ENCODE data around the gene MCL1. TPM values are rescaled to one million over a fixed set of nuclear protein-coding genes. Genes with fewer than 3 reads are reported as not detected.

The MCL1 gene
- total RNA-seq, 1 donor from 2014 or later: 233 TPM

- H3K4me1 Mint-ChIP-seq: peaks cover 42% of the 10 kb centered on the region
Measured at GRCh38 chr1:150622303-150622975, 43.0 kb upstream of the MCL1 start.

GRCh38 chr1:150621497-150622302, 42.3 kb upstream of the MCL1 start:
- Mint-ChIP-seq H3K4me3 (peak overlapping the region; percentile 28), H3K27ac (peak overlapping the region; percentile 82), H3K9me3 (no peaks in the 10 kb centered on the region), H3K27me3 (no peaks in the 10 kb centered on the region), H3K36me3 (ENCODE audit: low read depth) (peaks cover 75% of the 10 kb centered on the region), H3K4me1 (peaks cover 36% of the 10 kb centered on the region)
- intact Hi-C loops (cut with micrococcal nuclease): loop anchor here (1.0 to 10.0 kb wide), 5 partner anchors 8 to 723 kb away; partner anchors contain the start of genes MCL1 and RFX5
- POLR2A ChIA-PET: interaction anchor here (0.5 to 14.8 kb wide), 6 partner anchors 16 to 304 kb away, joined by 4 to 272 read pairs (median 8); partner anchors contain the start of gene MCL1
- no peak for DNase-seq
- TF ChIP-seq CTCF (IDR thresholded peaks at IDR 0.05): no peak
- CTCF ChIA-PET: interaction anchor here (0.6 to 17.1 kb wide), 6 partner anchors 8 to 91 kb away, joined by 3 to 358 read pairs (median 4); partner anchors contain the start of gene MCL1
- peak; percentile 82 for ATAC-seq (ENCODE audit: low read depth)

More at GRCh38 chr1:150622303-150622975, 43.0 kb upstream of the MCL1 start:
- H3K27ac Mint-ChIP-seq: peak overlapping the region; percentile 47
- CTCF ChIA-PET: interaction anchor here (0.6 to 17.1 kb wide), 5 partner anchors 9 to 91 kb away, joined by 3 to 358 read pairs (median 3); partner anchors contain the start of gene MCL1
- no peaks in the 10 kb centered on the region for H3K9me3 Mint-ChIP-seq
- no peaks in the 10 kb centered on the region for H3K27me3 Mint-ChIP-seq
- TF ChIP-seq CTCF (IDR thresholded peaks at IDR 0.05): no peak
- no peak overlapping the region for H3K4me3 Mint-ChIP-seq
- POLR2A ChIA-PET: interaction anchor here (0.7 to 14.8 kb wide), 5 partner anchors 17 to 356 kb away, joined by 3 to 272 read pairs (median 4); no protein-coding TSS in a partner anchor
- intact Hi-C loops (cut with micrococcal nuclease): loop anchor here (10.0 kb wide), 1 partner anchor 722 kb away; the partner anchor contains the start of gene RFX5
- H3K36me3 Mint-ChIP-seq (ENCODE audit: low read depth): peaks cover 77% of the 10 kb centered on the region
- ATAC-seq (ENCODE audit: low read depth): no peak
- no peak for DNase-seq

- Mint-ChIP-seq H3K27ac (peak overlapping the region; percentile 82), H3K9me3 (no peaks in the 10 kb centered on the region), H3K4me3 (no peak overlapping the region), H3K27me3 (no peaks in the 10 kb centered on the region), H3K4me1 (peaks cover 34% of the 10 kb centered on the region), H3K36me3 (ENCODE audit: low read depth) (peaks cover 72% of the 10 kb centered on the region)
- DNase-seq (no peak), ATAC-seq (ENCODE audit: low read depth) (no peak)
- intact Hi-C loops (cut with micrococcal nuclease): loop anchor here (1.0 to 10.0 kb wide), 5 partner anchors 8 to 724 kb away; partner anchors contain the start of genes MCL1 and RFX5
- no peak for TF ChIP-seq CTCF (IDR thresholded peaks at IDR 0.05)
- POLR2A ChIA-PET: interaction anchor here (0.5 to 14.8 kb wide), 8 partner anchors 9 to 303 kb away, joined by 3 to 272 read pairs (median 7); partner anchors contain the start of genes ENSA, FALEC and MCL1
- CTCF ChIA-PET: interaction anchor here (0.9 to 17.1 kb wide), 5 partner anchors 19 to 76 kb away, joined by 3 to 358 read pairs (median 4); partner anchors contain the start of genes GOLPH3L and MCL1
Measured at GRCh38 chr1:150620919-150621318, 41.5 kb upstream of the MCL1 start.

DNA sequence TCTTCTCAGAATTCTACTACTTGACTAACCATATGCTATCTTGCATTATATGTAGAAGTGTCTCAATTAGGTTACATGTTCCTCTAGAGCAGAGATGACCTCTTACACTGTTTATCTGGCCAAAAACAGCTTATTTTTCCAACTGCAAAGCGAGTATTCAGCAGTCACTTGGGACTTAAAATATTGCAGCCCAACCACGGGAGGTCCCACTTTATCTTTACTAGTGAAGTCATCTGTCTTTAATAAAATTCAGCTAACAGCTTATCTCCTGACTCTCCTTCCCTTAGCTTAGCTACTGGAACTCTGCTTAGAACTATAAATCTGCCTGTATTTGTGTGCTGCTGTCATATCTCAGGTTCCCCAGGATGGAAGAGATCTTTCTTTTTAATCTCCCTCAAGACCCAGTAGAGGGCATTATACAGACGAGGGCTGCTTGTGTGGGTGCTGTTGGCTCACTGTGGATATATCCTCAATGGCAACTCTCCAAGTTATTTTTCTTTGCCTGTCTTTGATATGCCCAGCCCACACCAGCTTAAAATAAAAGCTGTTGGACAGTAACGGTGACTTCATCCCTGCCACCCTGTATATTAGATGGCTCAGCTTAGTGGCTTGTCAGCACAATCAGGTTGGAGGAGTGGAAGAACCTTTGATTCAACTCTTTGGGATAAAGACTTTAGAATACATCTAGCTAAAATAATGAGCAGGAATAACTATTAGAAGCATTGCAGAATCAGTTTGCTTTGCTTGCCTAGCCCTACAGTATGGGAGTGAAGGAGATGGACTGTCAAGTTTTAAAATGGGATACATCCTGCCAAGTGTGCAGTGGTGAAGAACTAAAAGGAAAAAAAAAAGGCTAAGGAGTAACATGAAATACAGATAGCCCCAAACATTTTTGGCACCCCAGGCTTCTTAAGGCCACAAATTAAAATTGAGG, 40.4 kb upstream of the MCL1 start:
- intact Hi-C loops (cut with micrococcal nuclease): loop anchor here (10.0 kb wide), 1 partner anchor 725 kb away; the partner anchor contains the start of gene RFX5
- DNase-seq (no peak), ATAC-seq (ENCODE audit: low read depth) (peak; percentile 47)
- TF ChIP-seq CTCF (IDR thresholded peaks at IDR 0.05): no peak
- CTCF ChIA-PET: interaction anchor here (0.7 to 17.1 kb wide), 7 partner anchors 8 to 533 kb away, joined by 3 to 358 read pairs (median 6); partner anchors contain the start of genes ENSA, GOLPH3L and MCL1
- peaks cover 68% of the 10 kb centered on the region for H3K36me3 Mint-ChIP-seq (ENCODE audit: low read depth)
- POLR2A ChIA-PET: interaction anchor here (0.9 to 14.8 kb wide), 9 partner anchors 10 to 105 kb away, joined by 3 to 272 read pairs (median 4); partner anchors contain the start of genes ENSA, FALEC and MCL1
- H3K4me3 Mint-ChIP-seq: no peak overlapping the region
- no peaks in the 10 kb centered on the region for H3K9me3 Mint-ChIP-seq
- no peaks in the 10 kb centered on the region for H3K27me3 Mint-ChIP-seq
- H3K27ac Mint-ChIP-seq: peak overlapping the region; percentile 59
- peaks cover 39% of the 10 kb centered on the region for H3K4me1 Mint-ChIP-seq
